Parathyroid adenoma (tissue), 2 donors: ENCODE measurements around the gene DNM3.

Experiments used
- H2AFZ ChIP-seq: fragments of 300-600 bp; sonication (generic); one replicate; pipeline ENCODE4 v1.7.0; 2017; ENCODE audit warnings: antibody characterized with exemption, mild to moderate bottlenecking
- H3K27ac ChIP-seq: fragments of 300-600 bp; sonication (generic); one replicate; pipeline ENCODE4 v1.7.0; 2017
- H3K27me3 ChIP-seq: fragments of 300-600 bp; sonication (generic); one replicate; pipeline ENCODE4 v1.7.0; 2017; ENCODE audit warnings: low read length; ENCODE audit not compliant: control insufficient read depth, insufficient read depth
- H3K36me3 ChIP-seq: fragments of 300-600 bp; sonication (generic); one replicate; pipeline ENCODE4 v1.7.0; 2017; ENCODE audit warnings: low read length; ENCODE audit not compliant: control insufficient read depth, insufficient read depth
- H3K4me1 ChIP-seq: fragments of 300-600 bp; sonication (generic); one replicate; pipeline ENCODE4 v1.7.0; 2017; ENCODE audit warnings: control low read depth
- H3K4me2 ChIP-seq: fragments of 300-600 bp; sonication (generic); one replicate; pipeline ENCODE4 v1.7.0; 2017; ENCODE audit warnings: low read length
- H3K4me3 ChIP-seq: fragments of 300-600 bp; sonication (generic); one replicate; pipeline ENCODE4 v1.7.0; 2017; ENCODE audit warnings: low read depth, low read length
- H3K79me2 ChIP-seq: fragments of 300-600 bp; sonication (generic); one replicate; pipeline ENCODE4 v1.7.0; 2017; ENCODE audit warnings: control low read depth
- H3K9ac ChIP-seq: fragments of 300-600 bp; sonication (generic); one replicate; pipeline ENCODE4 v1.7.0; 2017; ENCODE audit warnings: mild to moderate bottlenecking
- H3K9me3 ChIP-seq: fragments of 300-600 bp; sonication (generic); one replicate; pipeline ENCODE4 v1.7.0; 2017; ENCODE audit warnings: low read length; ENCODE audit not compliant: control insufficient read depth
- CTCF ChIP-seq: fragments of 300-600 bp; sonication (generic); IDR thresholded peaks from one replicate; pipeline ENCODE4 v1.7.0; 2017; ENCODE audit warnings: antibody characterized with exemption, mild to moderate bottlenecking
- donor health status: primary hyperparathyroidism.

DNM3 gene

DNA sequence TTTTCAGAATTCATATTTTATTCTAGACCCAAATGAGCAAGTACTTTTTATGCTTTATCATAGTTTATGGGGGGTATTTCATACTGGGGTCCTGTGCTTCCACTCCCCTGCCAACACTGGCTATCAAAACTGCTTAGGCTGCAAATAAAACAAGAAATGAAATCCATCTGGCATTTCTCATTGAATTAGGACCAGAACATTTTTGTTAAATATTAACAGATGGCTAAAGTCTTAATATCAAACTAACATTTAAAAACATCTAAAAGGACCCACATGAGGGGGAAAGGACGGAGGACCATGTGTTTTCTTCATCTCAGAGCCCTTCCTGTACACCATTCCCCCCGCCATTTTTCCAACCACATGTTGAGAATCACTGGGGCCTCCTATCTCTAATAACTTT lies 411.7 kb downstream of the DNM3 start:
- no peaks in the 10 kb centered on the region for H3K4me1 ChIP-seq
- H2AFZ ChIP-seq = no peak overlapping the region
- no peak overlapping the region for H3K4me2 ChIP-seq
- H3K27me3 ChIP-seq = no peaks in the 10 kb centered on the region
- no peaks in the 10 kb centered on the region for H3K9me3 ChIP-seq
- no peak overlapping the region for H3K9ac ChIP-seq
- no peak overlapping the region for H3K4me3 ChIP-seq
- no peak for TF ChIP-seq CTCF
- no peak overlapping the region for H3K27ac ChIP-seq
- H3K79me2 ChIP-seq = no peaks in the 10 kb centered on the region
- H3K36me3 ChIP-seq = no peaks in the 10 kb centered on the region

- H3K27me3 ChIP-seq = no peaks in the 10 kb centered on the region
- H3K9ac ChIP-seq = no peak overlapping the region
- H3K36me3 ChIP-seq = no peaks in the 10 kb centered on the region
- H3K4me2 ChIP-seq = no peak overlapping the region
- no peaks in the 10 kb centered on the region for H3K79me2 ChIP-seq
- H3K9me3 ChIP-seq = no peaks in the 10 kb centered on the region
- H3K27ac ChIP-seq = no peak overlapping the region
- no peak overlapping the region for H3K4me3 ChIP-seq
- H3K4me1 ChIP-seq = no peaks in the 10 kb centered on the region
- TF ChIP-seq CTCF = no peak
- H2AFZ ChIP-seq = no peak overlapping the region
Observed at GRCh38 chr1:172254521-172255222, 413.4 kb downstream of the DNM3 start.

DNA sequence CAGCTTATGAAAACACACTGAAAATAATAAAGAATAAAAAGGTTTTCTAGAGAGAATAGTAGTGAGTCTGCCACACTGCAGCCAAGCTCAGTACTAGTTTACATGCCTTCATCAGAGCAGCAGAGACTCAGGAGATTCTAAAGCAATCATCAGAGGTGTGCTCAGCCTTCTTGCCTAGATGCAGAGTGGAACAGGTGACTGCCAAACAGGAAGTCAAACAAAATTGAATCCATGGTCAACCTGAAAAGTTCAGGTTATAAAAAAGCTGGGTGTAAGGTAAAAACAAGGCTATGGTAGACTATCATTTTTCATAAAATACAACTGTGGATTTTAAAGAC lies 413.9 kb downstream of the DNM3 start:
- Histone ChIP-seq H3K27ac (no peak overlapping the region), H3K4me1 (no peaks in the 10 kb centered on the region), H3K36me3 (no peaks in the 10 kb centered on the region), H3K79me2 (no peaks in the 10 kb centered on the region), H3K9me3 (no peaks in the 10 kb centered on the region), H2AFZ (no peak overlapping the region), H3K4me2 (no peak overlapping the region), H3K9ac (no peak overlapping the region), H3K4me3 (no peak overlapping the region), H3K27me3 (no peaks in the 10 kb centered on the region)
- no peak for TF ChIP-seq CTCF

GRCh38 chr1:172265905-172266304 lies 424.6 kb downstream of the DNM3 start:
- no peak for TF ChIP-seq CTCF
- no peaks in the 10 kb centered on the region for H3K4me1 ChIP-seq
- H3K79me2 ChIP-seq = no peaks in the 10 kb centered on the region
- H3K27ac ChIP-seq = no peak overlapping the region
- H3K36me3 ChIP-seq = no peaks in the 10 kb centered on the region
- no peak overlapping the region for H3K4me2 ChIP-seq
- H3K9me3 ChIP-seq = no peaks in the 10 kb centered on the region
- H3K27me3 ChIP-seq = no peaks in the 10 kb centered on the region
- no peak overlapping the region for H3K4me3 ChIP-seq
- H3K9ac ChIP-seq = no peak overlapping the region
- no peak overlapping the region for H2AFZ ChIP-seq

DNA sequence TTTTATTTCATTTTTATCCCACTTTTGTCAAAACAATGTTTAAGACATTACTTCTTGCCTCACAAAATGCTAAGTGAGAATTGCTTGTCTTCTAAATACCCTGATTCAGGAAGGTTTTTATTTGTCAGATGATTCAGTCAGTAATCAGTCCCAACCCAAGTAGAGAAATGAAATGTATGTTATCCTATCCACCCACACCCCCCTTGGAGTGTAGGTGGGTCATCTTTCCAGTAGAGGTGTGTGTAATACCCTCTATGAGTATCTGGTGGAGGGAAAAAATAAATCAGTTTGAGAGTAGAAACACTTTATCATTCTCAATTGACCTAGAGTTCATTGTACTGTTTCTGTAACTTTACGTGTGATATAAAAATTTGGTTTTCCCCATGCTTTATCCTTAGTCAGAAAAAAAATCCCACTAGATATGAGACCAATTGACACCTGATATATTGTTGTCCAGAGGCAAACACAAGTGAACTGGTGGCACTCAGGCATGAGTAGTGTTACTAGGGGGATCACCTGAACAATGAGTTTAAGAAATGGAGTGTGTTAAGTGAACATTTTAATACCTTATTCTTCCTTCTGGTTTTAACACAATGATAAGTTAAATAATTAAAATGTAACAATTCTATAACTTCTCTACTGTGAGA lies 425.4 kb downstream of the DNM3 start:
- Histone ChIP-seq H2AFZ (no peak overlapping the region), H3K27me3 (no peaks in the 10 kb centered on the region), H3K79me2 (no peaks in the 10 kb centered on the region), H3K9ac (no peak overlapping the region), H3K4me2 (no peak overlapping the region), H3K4me3 (no peak overlapping the region), H3K9me3 (no peaks in the 10 kb centered on the region), H3K27ac (no peak overlapping the region), H3K36me3 (no peaks in the 10 kb centered on the region), H3K4me1 (no peaks in the 10 kb centered on the region)
- TF ChIP-seq CTCF = no peak
